IPS-15b (cell line): ENCODE data around the gene FNDC3B.

Experiments
- H3K27me3 ChIP-seq: one replicate; pipeline ENCODE4 v1.6.1; 2013; ENCODE audit warnings: low read length; ENCODE audit not compliant: control insufficient read depth, insufficient read depth
- H3K36me3 ChIP-seq: one replicate; pipeline ENCODE4 v1.6.1; 2013; ENCODE audit warnings: low read length; ENCODE audit not compliant: control insufficient read depth, insufficient read depth
- H3K4me1 ChIP-seq: one replicate; pipeline ENCODE4 v1.6.1; 2013; ENCODE audit warnings: mild to moderate bottlenecking, low read length; ENCODE audit not compliant: control insufficient read depth, insufficient read depth
- H3K4me3 ChIP-seq: one replicate; pipeline ENCODE4 v1.5.1; 2013; ENCODE audit warnings: low read depth, low read length
- H3K9ac ChIP-seq: one replicate; pipeline ENCODE4 v1.6.1; 2013; ENCODE audit warnings: low read depth, mild to moderate bottlenecking, low read length
- H3K9me3 ChIP-seq: one replicate; pipeline ENCODE4 v1.6.1; 2013; ENCODE audit warnings: mild to moderate bottlenecking, low read length; ENCODE audit not compliant: control insufficient read depth, insufficient read depth

The FNDC3B gene

DNA sequence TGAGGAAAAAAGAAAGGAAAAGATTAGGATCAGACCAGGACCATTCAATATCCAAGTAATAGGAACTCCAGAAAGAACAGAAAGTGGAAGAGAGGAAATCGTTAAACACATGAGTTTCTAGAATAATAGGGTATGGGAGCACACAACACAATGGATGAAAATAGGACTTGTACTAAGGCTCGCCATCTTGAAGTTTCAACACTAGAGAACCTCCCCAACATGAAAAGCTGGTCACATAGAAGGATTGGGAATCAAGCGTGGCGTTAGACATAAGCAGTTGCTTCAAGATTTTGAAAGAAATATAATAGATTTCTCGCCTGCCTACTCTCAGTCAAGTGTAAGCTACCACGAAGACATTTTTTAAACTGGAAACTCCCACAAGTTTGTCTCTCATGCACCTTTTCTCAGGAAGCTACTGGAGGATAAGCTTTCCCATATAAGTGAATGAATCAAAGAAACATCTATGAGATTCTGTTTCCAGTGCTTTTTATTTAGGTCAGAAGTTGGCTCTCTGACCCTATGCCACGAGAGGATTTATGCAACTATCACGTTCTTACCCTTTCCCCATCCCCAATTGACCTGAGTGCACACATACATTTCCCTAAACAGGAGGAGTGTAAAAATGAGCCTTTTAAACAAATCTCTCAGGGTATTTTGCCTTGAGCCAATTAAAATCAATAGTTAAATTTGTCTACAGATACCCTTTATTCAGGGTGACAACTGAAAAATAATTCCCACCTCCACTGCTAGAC is 363.7 kb downstream of the FNDC3B start:
- Histone ChIP-seq H3K4me3 (no peak overlapping the region), H3K9ac (no peak overlapping the region)

DNA sequence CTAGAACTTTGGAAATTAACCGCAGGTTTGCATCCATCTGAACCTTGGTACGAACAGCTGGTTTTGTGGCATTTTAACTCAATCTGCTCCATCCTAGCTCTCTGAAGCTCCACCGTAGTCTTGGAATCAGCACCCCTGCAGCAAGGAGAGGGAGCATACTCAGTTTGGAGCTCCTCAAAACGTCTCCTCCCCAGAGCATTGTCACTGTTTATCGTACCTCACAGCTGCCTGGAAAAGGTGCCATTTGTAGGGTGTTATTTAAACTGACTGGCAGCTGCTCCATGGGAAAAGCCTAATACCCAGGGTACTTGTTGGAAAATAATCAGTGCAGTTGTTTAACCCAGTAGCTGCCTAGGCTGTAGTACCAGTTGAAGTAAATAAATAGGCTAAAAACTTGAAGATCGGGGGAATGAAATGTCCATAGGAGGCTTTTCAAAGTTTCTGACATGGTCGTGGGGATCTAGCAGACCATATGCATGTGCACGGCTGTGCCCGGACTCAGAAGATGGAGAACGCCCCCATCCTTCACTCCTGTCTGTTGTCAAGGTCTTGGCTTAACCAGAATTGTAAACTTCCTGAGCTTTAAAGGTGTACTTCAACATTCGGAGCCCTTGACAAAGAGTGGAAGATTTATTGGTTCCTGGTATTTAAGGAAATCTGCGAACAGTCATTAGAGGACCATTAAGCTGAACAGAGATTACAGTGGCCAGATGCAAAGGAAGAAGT is 365.0 kb downstream of the FNDC3B start:
- Histone ChIP-seq H3K27me3 (no peaks in the 10 kb centered on the region), H3K36me3 (no peaks in the 10 kb centered on the region), H3K9me3 (no peaks in the 10 kb centered on the region), H3K4me1 (no peaks in the 10 kb centered on the region), H3K4me3 (no peak overlapping the region), H3K9ac (no peak overlapping the region)

More for the DNA sequence above, 363.7 kb downstream of the FNDC3B start:
- H3K9me3 ChIP-seq, result no peaks in the 10 kb centered on the region
- no peaks in the 10 kb centered on the region for H3K27me3 ChIP-seq
- H3K4me1 ChIP-seq, result no peaks in the 10 kb centered on the region
- H3K36me3 ChIP-seq, result no peaks in the 10 kb centered on the region

DNA sequence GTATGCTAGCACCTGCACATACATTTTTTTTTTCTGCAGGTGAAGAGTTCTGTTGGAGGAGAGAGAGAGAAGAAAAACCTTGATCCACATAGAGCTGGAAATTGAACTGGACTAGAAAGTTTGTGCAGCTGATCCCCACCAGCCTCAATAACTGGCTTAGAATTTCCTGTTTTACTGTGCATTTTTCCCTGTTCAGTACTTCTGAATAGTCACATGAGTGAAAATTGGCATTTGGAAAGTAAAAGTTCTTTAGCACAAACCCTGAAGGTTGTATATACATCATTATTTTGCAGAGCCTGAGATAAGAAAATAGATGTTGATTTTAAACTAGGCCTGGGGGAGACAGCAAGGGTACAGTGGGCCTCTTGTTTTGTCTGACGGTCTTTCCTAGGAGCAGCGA is 366.5 kb downstream of the FNDC3B start:
- no peaks in the 10 kb centered on the region for H3K4me1 ChIP-seq
- H3K9me3 ChIP-seq, result no peaks in the 10 kb centered on the region
- H3K4me3 ChIP-seq, result no peak overlapping the region
- no peaks in the 10 kb centered on the region for H3K36me3 ChIP-seq
- H3K27me3 ChIP-seq, result no peaks in the 10 kb centered on the region
- no peak overlapping the region for H3K9ac ChIP-seq

DNA sequence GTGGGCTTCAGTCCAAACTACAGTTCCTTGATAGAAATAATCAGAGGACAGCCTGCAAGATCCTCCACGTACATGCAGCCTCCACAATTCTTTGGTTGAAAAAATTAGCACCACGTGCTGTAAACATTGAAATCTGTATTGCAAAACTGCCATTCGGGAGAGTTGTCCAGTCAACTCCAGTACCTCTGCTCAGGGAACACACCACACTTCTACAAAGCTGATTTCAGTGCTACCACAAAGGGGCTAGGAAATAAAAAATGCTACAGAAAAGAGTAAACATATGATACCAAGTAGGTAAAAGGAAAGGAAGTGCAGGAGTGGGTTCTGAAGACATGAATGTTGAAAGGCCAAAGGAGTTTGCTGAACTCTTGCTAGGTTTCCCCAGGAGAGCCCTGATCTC is 368.5 kb downstream of the FNDC3B start:
- Histone ChIP-seq H3K27me3 (no peaks in the 10 kb centered on the region), H3K9me3 (no peaks in the 10 kb centered on the region), H3K36me3 (no peaks in the 10 kb centered on the region), H3K4me3 (no peak overlapping the region), H3K9ac (no peak overlapping the region), H3K4me1 (no peaks in the 10 kb centered on the region)

DNA sequence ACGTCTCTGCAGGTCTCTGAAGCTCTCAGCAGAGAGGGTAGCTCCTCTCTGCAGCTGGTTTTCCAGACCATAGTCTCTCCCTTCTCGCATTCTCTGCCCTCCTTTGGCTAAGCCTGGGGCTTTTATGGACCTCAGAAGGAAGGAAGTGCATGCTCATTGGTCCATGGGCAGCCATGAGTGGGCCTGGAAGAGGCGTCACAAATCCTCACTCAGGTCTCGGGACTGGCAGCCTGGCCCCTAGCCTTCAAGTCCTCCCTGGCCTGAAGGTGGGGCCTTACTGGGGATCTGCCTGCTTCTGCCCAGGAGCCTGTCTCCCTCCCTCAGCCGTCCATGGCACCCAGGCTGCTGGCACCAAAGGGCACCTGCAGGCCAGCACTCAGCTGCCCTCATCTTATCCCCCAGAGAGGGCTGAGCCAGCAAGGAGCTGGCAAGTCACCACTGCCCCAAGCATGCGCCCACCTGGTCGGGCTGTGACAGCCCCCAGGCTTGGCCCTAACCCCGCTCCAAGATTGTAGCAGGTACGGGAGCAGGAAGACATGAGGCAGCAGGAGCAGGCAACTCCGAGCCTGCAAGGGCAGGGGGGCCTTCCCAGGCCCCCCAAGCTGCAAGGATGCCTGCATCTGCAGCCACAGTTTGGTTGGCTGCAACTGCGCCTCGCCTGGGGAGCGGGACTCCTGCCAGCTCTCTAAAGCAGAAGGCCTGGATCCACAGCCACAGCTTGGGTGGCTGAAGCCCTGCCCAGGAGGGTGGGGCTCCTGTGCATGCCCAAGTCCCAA is 371.5 kb downstream of the FNDC3B start:
- no peaks in the 10 kb centered on the region for H3K9me3 ChIP-seq
- H3K9ac ChIP-seq, result no peak overlapping the region
- H3K27me3 ChIP-seq, result no peaks in the 10 kb centered on the region
- no peak overlapping the region for H3K4me3 ChIP-seq
- no peaks in the 10 kb centered on the region for H3K4me1 ChIP-seq
- H3K36me3 ChIP-seq, result no peaks in the 10 kb centered on the region

DNA sequence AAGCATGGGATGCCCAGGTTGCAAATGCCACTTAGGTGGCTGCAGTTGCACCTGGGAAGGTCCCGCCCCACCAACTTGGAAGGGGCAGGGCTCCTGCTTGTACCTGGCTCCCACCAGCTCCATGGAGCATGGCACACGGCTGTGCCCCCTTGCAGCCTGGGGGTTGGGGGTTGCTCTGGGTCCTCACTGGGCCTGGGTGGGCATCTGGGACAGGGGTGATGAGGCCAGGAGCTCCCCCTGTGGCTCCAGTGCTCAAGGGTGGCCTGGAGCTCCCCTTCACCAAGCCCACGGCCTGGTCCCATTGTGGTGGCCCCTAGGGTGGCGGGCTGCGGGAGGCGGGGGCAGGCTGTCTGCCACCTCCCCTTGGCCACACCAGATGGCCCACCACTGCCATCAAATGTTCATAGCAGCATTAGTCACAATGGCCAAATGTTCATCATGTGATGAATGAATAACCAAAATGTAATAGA is 372.1 kb downstream of the FNDC3B start:
- H3K9me3 ChIP-seq, result no peaks in the 10 kb centered on the region
- no peaks in the 10 kb centered on the region for H3K4me1 ChIP-seq
- no peaks in the 10 kb centered on the region for H3K36me3 ChIP-seq
- H3K9ac ChIP-seq, result no peak overlapping the region
- no peaks in the 10 kb centered on the region for H3K27me3 ChIP-seq
- H3K4me3 ChIP-seq, result no peak overlapping the region

DNA sequence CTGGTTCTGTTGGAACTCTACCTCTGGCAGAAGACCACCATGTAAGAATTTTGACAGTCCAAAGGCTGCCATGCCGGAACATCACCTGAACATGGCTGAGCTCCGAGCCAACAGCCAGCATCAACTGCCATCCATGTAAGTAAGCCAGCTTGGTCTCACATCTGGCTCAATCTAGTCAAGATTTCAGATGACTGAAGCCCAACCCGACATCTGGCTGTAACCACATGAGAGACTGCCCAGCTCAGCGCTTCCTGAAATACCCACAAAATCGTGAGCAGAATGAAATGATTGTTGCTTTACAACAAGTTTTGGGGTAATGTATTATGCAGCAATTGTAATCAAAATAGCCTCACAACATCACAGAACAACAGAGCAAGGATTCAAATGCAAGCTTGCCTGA is 375.9 kb downstream of the FNDC3B start:
- no peaks in the 10 kb centered on the region for H3K4me1 ChIP-seq
- H3K36me3 ChIP-seq, result no peaks in the 10 kb centered on the region
- H3K9me3 ChIP-seq, result no peaks in the 10 kb centered on the region
- H3K27me3 ChIP-seq, result no peaks in the 10 kb centered on the region
- H3K9ac ChIP-seq, result no peak overlapping the region
- H3K4me3 ChIP-seq, result no peak overlapping the region

DNA sequence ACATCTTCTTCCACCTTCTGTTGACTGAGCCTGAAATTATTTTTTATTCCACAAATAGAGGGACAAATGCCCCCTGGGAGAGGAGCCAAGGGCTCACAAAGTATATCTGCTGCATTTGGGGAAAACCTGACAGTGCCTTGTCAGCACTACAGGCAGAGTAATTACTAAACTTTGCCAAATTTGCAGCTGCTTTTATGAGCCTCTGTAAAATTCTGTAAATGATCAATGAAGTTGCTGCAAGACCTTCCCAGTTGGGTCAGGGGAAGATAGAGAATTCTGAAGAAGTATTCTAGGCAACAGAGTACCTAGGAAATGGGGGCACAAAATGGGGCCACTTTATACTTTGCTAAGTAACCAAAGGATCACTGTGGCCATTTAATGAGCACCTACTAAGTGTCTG is 398.3 kb downstream of the FNDC3B start:
- no peak overlapping the region for H3K9ac ChIP-seq
- H3K27me3 ChIP-seq, result no peaks in the 10 kb centered on the region
- no peak overlapping the region for H3K4me3 ChIP-seq
- H3K4me1 ChIP-seq, result no peaks in the 10 kb centered on the region
- no peaks in the 10 kb centered on the region for H3K36me3 ChIP-seq
- H3K9me3 ChIP-seq, result no peaks in the 10 kb centered on the region

DNA sequence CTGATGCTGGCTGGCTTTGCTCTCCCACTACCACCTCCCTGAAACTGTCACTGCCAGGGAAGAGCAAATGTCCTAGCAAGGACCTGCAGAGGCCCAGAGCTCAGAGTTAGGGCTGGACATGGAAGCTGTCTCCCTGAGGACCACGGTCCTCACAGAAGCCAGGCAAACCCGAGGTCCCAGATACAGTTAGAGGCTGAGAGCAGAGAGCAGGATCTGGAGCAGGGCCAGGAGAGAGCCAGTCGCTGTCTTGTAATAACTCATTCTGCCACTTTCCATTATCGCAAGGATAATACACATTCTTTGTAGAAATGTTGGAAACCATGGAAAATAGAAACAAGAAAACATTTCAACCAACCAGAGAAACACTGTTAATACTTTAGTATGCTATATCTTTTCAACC is 398.8 kb downstream of the FNDC3B start:
- Histone ChIP-seq H3K9ac (no peak overlapping the region), H3K9me3 (no peaks in the 10 kb centered on the region), H3K36me3 (no peaks in the 10 kb centered on the region), H3K4me1 (no peaks in the 10 kb centered on the region), H3K27me3 (no peaks in the 10 kb centered on the region), H3K4me3 (no peak overlapping the region)

DNA sequence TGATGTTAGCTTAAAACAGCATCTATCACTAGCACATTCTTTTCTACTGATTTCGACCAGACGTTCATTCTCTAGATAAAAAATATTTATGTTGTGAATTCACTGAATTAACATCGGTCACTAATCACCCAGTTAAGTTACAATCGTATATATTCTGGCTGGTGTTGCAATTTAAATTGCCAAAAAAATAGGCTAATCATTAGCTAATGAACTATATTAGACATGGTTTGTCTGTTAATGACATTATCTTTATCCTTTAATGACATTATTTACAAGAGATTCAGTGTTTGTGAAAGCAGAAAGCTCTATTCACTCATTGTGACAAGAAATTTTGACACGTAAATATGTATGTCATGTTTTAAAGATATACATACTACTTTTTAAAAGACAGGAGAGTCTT is 402.2 kb downstream of the FNDC3B start:
- no peaks in the 10 kb centered on the region for H3K4me1 ChIP-seq
- H3K4me3 ChIP-seq, result no peak overlapping the region
- H3K9ac ChIP-seq, result no peak overlapping the region
- H3K9me3 ChIP-seq, result no peaks in the 10 kb centered on the region
- H3K36me3 ChIP-seq, result no peaks in the 10 kb centered on the region
- H3K27me3 ChIP-seq, result peaks cover 21% of the 10 kb centered on the region

DNA sequence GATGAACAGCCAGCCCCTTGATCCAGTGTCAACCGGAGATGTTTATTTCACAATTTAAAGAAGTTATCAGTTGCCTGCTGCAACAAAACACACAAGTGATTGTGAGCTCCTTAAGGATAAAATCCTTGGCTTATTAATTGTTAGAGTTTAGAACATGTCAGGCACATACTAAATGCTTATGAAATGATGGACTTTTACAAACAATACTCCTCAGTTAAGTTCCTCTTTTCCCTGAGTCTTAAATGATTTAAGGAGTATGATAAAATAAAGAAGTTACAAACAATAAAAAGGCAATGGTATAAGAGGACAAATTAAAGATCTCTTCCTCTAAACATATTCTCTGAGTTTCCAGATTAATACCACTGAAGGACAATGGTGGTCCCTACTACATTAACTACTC is 403.2 kb downstream of the FNDC3B start:
- peaks cover 31% of the 10 kb centered on the region for H3K27me3 ChIP-seq
- H3K9me3 ChIP-seq, result no peaks in the 10 kb centered on the region
- no peak overlapping the region for H3K4me3 ChIP-seq

More for the DNA sequence above, 403.2 kb downstream of the FNDC3B start:
- no peaks in the 10 kb centered on the region for H3K36me3 ChIP-seq
- H3K9ac ChIP-seq, result no peak overlapping the region
- H3K4me1 ChIP-seq, result no peaks in the 10 kb centered on the region
